Osteoblast (primary cell): ENCODE measurements around the gene SPDYE18. TPM values are rescaled to one million over a fixed set of nuclear protein-coding genes. Genes with fewer than 3 reads are reported as not detected.
"Not testable (repeated sequence)": the region's sequence is repeated elsewhere in the genome, so short reads cannot be mapped to it uniquely, and the experiment has no call there.

Source experiments
- DNase-seq: peaks from one replicate; pipeline ENCODE4 v3.0.0; 2011; ENCODE audit warnings: low spot score, mixed read lengths; ENCODE audit not compliant: insufficient read length; ENCODE audit errors: missing footprints
- H2AFZ ChIP-seq: 2 replicates; pipeline ENCODE4 v1.6.0; 2011; ENCODE audit warnings: mild to moderate bottlenecking, low read length
- H3K27ac ChIP-seq: 2 replicates; pipeline ENCODE4 v1.5.1; 2011; ENCODE audit warnings: mild to moderate bottlenecking, low read depth, low read length, moderate library complexity
- H3K27me3 ChIP-seq: 2 replicates; pipeline ENCODE4 v1.6.0; 2012; ENCODE audit warnings: mild to moderate bottlenecking, control low read depth, inconsistent platforms, low read length, moderate library complexity; ENCODE audit not compliant: insufficient read depth
- H3K36me3 ChIP-seq: 2 replicates; pipeline ENCODE4 v1.5.1; 2011; ENCODE audit warnings: mild to moderate bottlenecking, low read length, control low read depth, moderate library complexity; ENCODE audit not compliant: insufficient read depth
- H3K4me1 ChIP-seq: 2 replicates; pipeline ENCODE4 v1.5.1; 2011; ENCODE audit warnings: mild to moderate bottlenecking, low read length, control low read depth, moderate library complexity; ENCODE audit not compliant: insufficient read depth
- H3K4me2 ChIP-seq: 2 replicates; pipeline ENCODE4 v1.6.0; 2011; ENCODE audit warnings: mild to moderate bottlenecking, low read length; ENCODE audit not compliant: insufficient read depth
- H3K4me3 ChIP-seq: fragments of 200-600 bp; sonication (generic); 3 replicates; pipeline ENCODE4 v1.5.1; 2012; ENCODE audit warnings: mild to moderate bottlenecking, low read length, inconsistent platforms; ENCODE audit not compliant: insufficient read depth
- H3K79me2 ChIP-seq: 2 replicates; pipeline ENCODE4 v1.6.0; 2012; ENCODE audit warnings: mild to moderate bottlenecking, low read length, control low read depth, inconsistent platforms; ENCODE audit not compliant: insufficient read depth
- H3K9me3 ChIP-seq: 2 replicates; pipeline ENCODE4 v1.5.1; 2011; ENCODE audit warnings: low read depth, low read length, control low read depth
- H4K20me1 ChIP-seq: 2 replicates; pipeline ENCODE4 v1.6.0; 2012; ENCODE audit warnings: mild to moderate bottlenecking, low read length, control low read depth; ENCODE audit not compliant: insufficient read depth
- total RNA-seq: library from RNA; depleted of rRNA; stranded (reverse); fragments of >200 nt; gene quantifications from 2 replicates; pipeline ENCODE4 v1.2.3, GENCODE V29; 2012

Gene SPDYE18
- total RNA-seq, 1 donor, result not detected

GRCh38 chr7:77026349-77026748 lies 36.0 kb downstream of the SPDYE18 start:
- H3K9me3 ChIP-seq, H3K36me3 ChIP-seq, H4K20me1 ChIP-seq, H3K27me3 ChIP-seq, H2AFZ ChIP-seq, H3K79me2 ChIP-seq, H3K27ac ChIP-seq, H3K4me2 ChIP-seq, H3K4me1 ChIP-seq, DNase-seq, H3K4me3 ChIP-seq: not testable (repeated sequence)

GRCh38 chr7:77010074-77010680 lies 52.2 kb downstream of the SPDYE18 start:
- H3K79me2 ChIP-seq, H2AFZ ChIP-seq, H3K4me3 ChIP-seq, H3K27me3 ChIP-seq, H3K4me2 ChIP-seq, H3K27ac ChIP-seq, H3K9me3 ChIP-seq, H3K36me3 ChIP-seq, H3K4me1 ChIP-seq, H4K20me1 ChIP-seq: not testable (repeated sequence)
- DNase-seq, result peak; percentile 45

- not testable (repeated sequence) for H3K4me2 ChIP-seq, H3K27me3 ChIP-seq, H3K9me3 ChIP-seq, H2AFZ ChIP-seq, H3K36me3 ChIP-seq, H4K20me1 ChIP-seq, H3K79me2 ChIP-seq, H3K4me1 ChIP-seq, H3K27ac ChIP-seq, H3K4me3 ChIP-seq
- peak; percentile 93 for DNase-seq
Observed at GRCh38 chr7:77008000-77008399, 54.4 kb downstream of the SPDYE18 start.

- H2AFZ ChIP-seq, H3K4me3 ChIP-seq, H3K36me3 ChIP-seq, H3K79me2 ChIP-seq, H3K27me3 ChIP-seq, DNase-seq, H3K9me3 ChIP-seq, H3K4me2 ChIP-seq, H4K20me1 ChIP-seq, H3K27ac ChIP-seq, H3K4me1 ChIP-seq: not testable (repeated sequence)
Observed at GRCh38 chr7:77006127-77007110, 55.9 kb downstream of the SPDYE18 start.

DNA sequence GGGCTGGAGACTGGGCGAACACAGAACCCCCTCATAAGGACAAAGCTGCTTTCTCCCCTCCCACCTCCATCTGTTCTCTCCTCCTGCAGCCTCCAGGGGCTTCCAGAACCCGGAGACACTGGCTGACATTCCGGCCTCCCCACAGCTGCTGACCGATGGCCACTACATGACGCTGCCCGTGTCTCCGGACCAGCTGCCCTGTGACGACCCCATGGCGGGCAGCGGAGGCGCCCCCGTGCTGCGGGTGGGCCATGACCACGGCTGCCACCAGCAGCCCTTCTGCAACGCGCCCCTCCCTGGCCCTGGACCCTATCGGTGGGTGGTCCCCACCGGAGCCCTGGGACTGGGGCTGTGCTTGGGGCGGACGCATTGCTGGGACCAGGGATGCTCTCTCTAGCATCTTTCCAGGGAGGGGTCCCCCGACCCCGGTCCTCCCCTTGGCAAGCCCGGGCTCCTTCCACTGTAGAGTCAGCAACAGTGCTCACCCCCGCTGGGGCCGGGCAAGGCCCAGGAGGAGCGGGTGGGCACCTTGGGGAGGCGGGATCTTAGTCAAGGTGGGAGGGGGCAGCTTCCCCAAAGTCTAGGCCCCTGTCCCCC lies 56.8 kb downstream of the SPDYE18 start:
- not testable (repeated sequence) for H3K36me3 ChIP-seq, H4K20me1 ChIP-seq, H3K9me3 ChIP-seq, H3K4me1 ChIP-seq, H2AFZ ChIP-seq, H3K4me3 ChIP-seq, DNase-seq, H3K79me2 ChIP-seq, H3K27me3 ChIP-seq, H3K4me2 ChIP-seq, H3K27ac ChIP-seq

GRCh38 chr7:77004151-77004550 lies 58.2 kb downstream of the SPDYE18 start:
- not testable (repeated sequence) for H3K4me3 ChIP-seq, DNase-seq, H3K79me2 ChIP-seq, H3K27ac ChIP-seq, H3K4me2 ChIP-seq, H4K20me1 ChIP-seq, H3K9me3 ChIP-seq, H3K27me3 ChIP-seq, H3K4me1 ChIP-seq, H3K36me3 ChIP-seq, H2AFZ ChIP-seq

DNA sequence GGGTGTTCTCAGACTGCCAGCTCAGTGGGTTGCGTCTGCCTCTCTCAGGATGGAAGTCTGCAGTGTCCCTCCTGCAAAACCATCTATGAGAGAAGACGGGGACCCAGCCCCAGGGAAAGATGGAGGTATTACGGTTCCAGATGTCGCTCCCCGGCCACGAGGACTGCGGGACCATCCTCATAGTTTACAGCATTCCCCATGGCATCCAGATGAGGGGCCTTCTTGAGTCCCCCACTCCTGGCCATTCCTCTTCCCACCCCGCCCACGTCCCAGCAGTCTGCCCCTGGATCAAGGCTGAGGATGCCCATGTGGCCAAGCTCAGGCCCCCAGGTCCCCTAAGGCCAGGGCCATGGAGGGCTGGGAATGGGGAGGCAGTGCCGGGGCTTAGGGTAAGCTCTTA lies 59.1 kb downstream of the SPDYE18 start:
- H4K20me1 ChIP-seq, H3K9me3 ChIP-seq, H3K36me3 ChIP-seq, H3K4me3 ChIP-seq, H3K79me2 ChIP-seq, H3K27ac ChIP-seq, H3K4me1 ChIP-seq, H2AFZ ChIP-seq, DNase-seq, H3K4me2 ChIP-seq, H3K27me3 ChIP-seq: not testable (repeated sequence)

- not testable (repeated sequence) for H3K4me2 ChIP-seq, H3K4me1 ChIP-seq, H3K27ac ChIP-seq, H3K79me2 ChIP-seq, H2AFZ ChIP-seq, H3K27me3 ChIP-seq, H3K9me3 ChIP-seq, DNase-seq, H3K4me3 ChIP-seq, H3K36me3 ChIP-seq, H4K20me1 ChIP-seq
Observed at GRCh38 chr7:77002678-77003233, 59.6 kb downstream of the SPDYE18 start.
